HL-60 (cell line): ENCODE results near the gene INSYN1.

ENCODE experiments used
- CTCF ChIP-seq: IDR thresholded peaks from one replicate; pipeline ENCODE4 v1.5.1; 2011; ENCODE audit warnings: low read length, control low read depth, inconsistent platforms; ENCODE audit not compliant: insufficient read depth
- REST ChIP-seq: IDR thresholded peaks from 2 replicates; pipeline ENCODE4 v1.6.1; 2012; ENCODE audit warnings: low read depth; ENCODE audit not compliant: insufficient replicate concordance

GRCh38 chr15:73709241-73709640 lies 43.9 kb downstream of the INSYN1 start:
- TF ChIP-seq CTCF = no peak
- no peak for TF ChIP-seq REST
